OCI-LY1 (cell line): ENCODE measurements around the gene RSPH6A.

ENCODE experiments used
- H2AFZ ChIP-seq: fragments of 200-600 bp; sonication (generic), shearing (Covaris generic); 2 replicates; pipeline ENCODE4 v1.6.0; 2014; ENCODE audit warnings: antibody characterized with exemption, mild to moderate bottlenecking, low read length
- H3F3A ChIP-seq: fragments of 200-600 bp; sonication (generic), shearing (Covaris generic); 2 replicates; pipeline ENCODE4 v1.6.0; 2014; ENCODE audit warnings: mild to moderate bottlenecking, antibody characterized with exemption, low read length, moderate library complexity; ENCODE audit not compliant: insufficient read depth
- H3K27ac ChIP-seq: fragments of 200-600 bp; sonication (generic); 2 replicates; pipeline ENCODE4 v1.5.1; 2014; ENCODE audit warnings: low read length, mixed run types, mild to moderate bottlenecking, low read depth; ENCODE audit not compliant: poor library complexity, severe bottlenecking
- H3K27me3 ChIP-seq: fragments of 200-600 bp; sonication (generic); 2 replicates; pipeline ENCODE4 v1.6.0; 2014; ENCODE audit warnings: antibody characterized with exemption, mild to moderate bottlenecking, low read length, moderate library complexity; ENCODE audit not compliant: insufficient read depth
- H3K36me3 ChIP-seq: fragments of 200-600 bp; sonication (generic); 2 replicates; pipeline ENCODE4 v1.6.1; 2014; ENCODE audit warnings: mild to moderate bottlenecking, antibody characterized with exemption, low read length, moderate library complexity, mixed read lengths; ENCODE audit not compliant: insufficient read depth
- H3K4me1 ChIP-seq: fragments of 200-600 bp; sonication (generic); 2 replicates; pipeline ENCODE4 v1.5.1; 2014; ENCODE audit warnings: mild to moderate bottlenecking, low read length, moderate library complexity; ENCODE audit not compliant: insufficient read depth, severe bottlenecking
- H3K4me2 ChIP-seq: fragments of 200-600 bp; sonication (generic), shearing (Covaris generic); 2 replicates; pipeline ENCODE4 v1.6.1; 2014; ENCODE audit warnings: low read length
- H3K4me3 ChIP-seq: fragments of 200-600 bp; sonication (generic); 2 replicates; pipeline ENCODE4 v1.5.1; 2014; ENCODE audit warnings: low read length, low read depth, mild to moderate bottlenecking, mixed read lengths; ENCODE audit not compliant: poor library complexity, severe bottlenecking
- H3K79me2 ChIP-seq: fragments of 200-600 bp; shearing (Covaris generic); 2 replicates; pipeline ENCODE4 v1.6.1; 2016; ENCODE audit warnings: mixed run types, low read length, mixed read lengths; ENCODE audit not compliant: insufficient read depth
- H3K9ac ChIP-seq: fragments of 200-600 bp; sonication (generic), shearing (Covaris generic); 2 replicates; pipeline ENCODE4 v1.6.1; 2014; ENCODE audit warnings: mild to moderate bottlenecking, low read length, mixed read lengths
- H3K9me2 ChIP-seq: fragments of 200-600 bp; sonication (generic), shearing (Covaris generic); 2 replicates; pipeline ENCODE4 v1.6.1; 2014; ENCODE audit warnings: low read depth, mild to moderate bottlenecking, low read length, mixed read lengths
- H3K9me3 ChIP-seq: fragments of 200-600 bp; shearing (Covaris generic); 2 replicates; pipeline ENCODE4 v1.6.1; 2014; ENCODE audit warnings: low read length, mixed read lengths
- H4K20me1 ChIP-seq: fragments of 200-600 bp; sonication (generic), shearing (Covaris generic); 2 replicates; pipeline ENCODE4 v1.6.0; 2016; ENCODE audit warnings: mild to moderate bottlenecking, low read length; ENCODE audit not compliant: insufficient read depth
- CTCF ChIP-seq: fragments of 200-600 bp; sonication (generic), shearing (Covaris generic); IDR thresholded peaks from 2 replicates; pipeline ENCODE4 v1.5.1; 2017; ENCODE audit warnings: mild to moderate bottlenecking, antibody characterized with exemption, low read length, moderate library complexity, mixed read lengths
- EZH2 ChIP-seq: fragments of 200-600 bp; sonication (generic), shearing (Covaris generic); IDR thresholded peaks from 2 replicates; pipeline ENCODE4 v1.8.0; 2017; ENCODE audit warnings: borderline replicate concordance, mixed run types, mild to moderate bottlenecking, antibody characterized with exemption, low read length, moderate library complexity, mixed read lengths

The RSPH6A gene

GRCh38 chr19:45766296-45766868, 48.7 kb downstream of the RSPH6A start:
- Histone ChIP-seq H3K9me3 (no peaks in the 10 kb centered on the region), H3K9ac (no peak overlapping the region), H3K79me2 (no peaks in the 10 kb centered on the region), H2AFZ (no peak overlapping the region), H3K4me1 (peaks cover 13% of the 10 kb centered on the region), H3K36me3 (no peaks in the 10 kb centered on the region), H3K27ac (no peak overlapping the region), H4K20me1 (no peaks in the 10 kb centered on the region), H3K27me3 (no peaks in the 10 kb centered on the region; the same call in 1 of the 2 replicates), H3K4me2 (no peak overlapping the region), H3K4me3 (no peak overlapping the region), H3F3A (no peaks in the 10 kb centered on the region), H3K9me2 (no peaks in the 10 kb centered on the region)
- TF ChIP-seq EZH2 (no peak), CTCF (no peak)

DNA sequence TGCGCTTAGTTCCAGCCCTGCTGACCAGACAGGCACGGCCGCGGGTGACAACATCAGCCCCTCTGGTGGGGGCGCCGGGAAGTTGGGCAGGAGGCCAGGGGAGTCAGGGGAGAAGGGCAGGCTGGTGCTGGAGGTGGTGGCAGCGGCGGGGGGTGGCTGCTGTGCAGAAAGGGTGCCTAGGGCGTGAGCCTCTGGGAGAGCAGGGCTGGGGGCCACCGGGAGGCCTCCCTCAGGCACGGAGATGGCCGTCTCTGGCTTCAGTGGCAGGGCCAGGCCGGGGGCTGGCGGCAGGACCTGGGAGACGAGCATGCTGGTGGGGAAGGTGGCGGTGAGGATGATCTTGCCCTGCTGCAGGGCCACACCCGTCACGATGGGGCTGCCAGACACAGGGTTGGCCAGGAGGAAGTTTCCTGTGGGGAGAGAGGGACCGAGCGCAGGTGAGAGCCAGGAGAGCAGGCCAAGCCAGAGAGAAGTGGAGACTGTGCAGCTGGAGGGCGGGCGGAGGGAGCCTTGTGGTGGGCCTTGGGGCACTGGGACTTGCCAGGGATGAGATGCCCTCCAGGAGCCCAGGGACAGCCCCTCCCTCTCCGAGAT, 49.3 kb downstream of the RSPH6A start:
- no peak overlapping the region for H3K4me2 ChIP-seq
- H3K9me2 ChIP-seq = no peaks in the 10 kb centered on the region
- H3K27ac ChIP-seq = no peak overlapping the region
- H3K4me1 ChIP-seq = peaks cover 7% of the 10 kb centered on the region
- H4K20me1 ChIP-seq = no peaks in the 10 kb centered on the region
- H3K4me3 ChIP-seq = no peak overlapping the region
- no peaks in the 10 kb centered on the region; the same call in 1 of the 2 replicates for H3K27me3 ChIP-seq
- H3K9me3 ChIP-seq = no peaks in the 10 kb centered on the region
- no peak for TF ChIP-seq EZH2
- H3K36me3 ChIP-seq = no peaks in the 10 kb centered on the region
- H2AFZ ChIP-seq = no peak overlapping the region
- H3F3A ChIP-seq = no peaks in the 10 kb centered on the region
- H3K9ac ChIP-seq = no peak overlapping the region
- H3K79me2 ChIP-seq = no peaks in the 10 kb centered on the region

DNA sequence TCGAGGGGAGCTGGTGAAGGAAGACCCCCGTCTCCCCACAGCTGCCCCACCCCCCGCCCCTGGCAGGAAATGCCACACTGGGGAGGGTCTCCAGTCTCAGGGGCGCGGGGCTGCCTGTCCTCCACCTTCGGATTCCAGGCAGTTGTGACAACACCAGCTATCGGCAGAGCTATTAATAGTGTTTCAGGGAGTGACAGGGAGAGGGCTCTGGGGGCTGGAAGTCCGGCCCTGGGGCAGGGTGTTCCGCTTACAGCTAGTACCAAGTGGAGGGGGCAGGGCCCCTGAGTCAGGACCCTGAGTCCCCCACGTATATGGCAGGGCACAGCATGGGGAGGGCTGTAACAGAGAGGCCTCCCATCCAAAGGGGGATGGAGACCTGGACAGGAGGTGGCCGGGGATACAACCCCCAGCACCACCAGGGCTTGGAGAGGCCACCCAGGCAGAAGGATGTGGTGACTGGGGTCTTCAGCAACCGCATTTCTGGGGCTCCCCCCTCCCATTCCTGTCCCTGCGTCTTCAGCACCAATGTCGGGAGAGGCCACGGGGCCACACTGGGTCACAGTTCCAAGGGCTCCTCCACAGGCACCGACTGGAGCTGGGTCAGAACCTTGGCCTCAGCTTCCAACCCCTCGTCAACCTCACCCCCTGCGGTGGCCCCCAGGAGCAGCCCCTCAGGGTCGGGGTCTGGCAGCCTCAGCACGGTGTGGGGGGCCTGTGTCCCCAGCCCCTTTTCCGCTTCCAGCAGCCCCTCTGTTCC, 50.0 kb downstream of the RSPH6A start:
- Histone ChIP-seq H3K4me3 (no peak overlapping the region), H2AFZ (no peak overlapping the region), H3K4me2 (no peak overlapping the region), H3K79me2 (no peaks in the 10 kb centered on the region), H3K9me3 (no peaks in the 10 kb centered on the region), H3F3A (no peaks in the 10 kb centered on the region), H3K4me1 (peaks cover 6% of the 10 kb centered on the region), H3K27me3 (no peaks in the 10 kb centered on the region; the same call in 1 of the 2 replicates), H3K27ac (no peak overlapping the region), H4K20me1 (no peaks in the 10 kb centered on the region), H3K36me3 (no peaks in the 10 kb centered on the region), H3K9ac (no peak overlapping the region), H3K9me2 (no peaks in the 10 kb centered on the region)
- TF ChIP-seq EZH2 (no peak), CTCF (no peak)
